ENCODE results near the gene GSTM3.

Gene GSTM3

DNA sequence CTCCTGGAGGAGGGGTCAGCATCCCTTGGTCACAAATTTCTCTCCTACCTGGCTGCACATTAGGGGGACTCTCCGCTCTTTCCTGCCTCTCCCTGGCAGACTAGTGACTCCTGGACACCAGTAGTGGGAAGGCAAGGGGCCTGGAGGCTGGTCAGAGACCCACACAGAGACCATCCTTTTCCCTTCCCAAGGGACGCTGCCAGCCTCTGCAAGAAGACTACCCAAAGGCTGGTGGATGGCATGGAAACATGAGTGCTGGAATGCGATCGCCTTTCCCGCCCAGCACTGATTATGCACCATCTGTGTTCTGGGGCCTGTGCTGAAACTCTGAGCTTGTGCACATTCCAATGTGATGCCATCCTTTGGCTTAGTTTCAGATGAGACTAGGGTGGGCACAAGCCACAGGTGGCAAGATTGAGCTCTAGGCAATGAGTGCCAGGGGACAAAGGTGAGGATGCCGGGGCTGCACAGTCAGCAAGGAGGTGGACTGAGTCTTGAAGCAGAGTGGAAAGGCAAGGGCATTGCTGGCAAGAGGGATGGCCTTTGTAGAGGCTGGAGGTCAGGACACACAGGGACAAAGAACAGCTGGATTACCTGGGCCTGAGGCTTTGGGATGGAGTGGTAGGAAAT lies 35.5 kb upstream of the GSTM3 start:
- Histone ChIP-seq H3K79me2 (ENCODE audit: insufficient read depth, low read length) (no peaks in the 10 kb centered on the region), H3K27ac (ENCODE audit: low read depth, low read length) (no peak overlapping the region), H3K36me3 (ENCODE audit: low read length) (no peaks in the 10 kb centered on the region), H3K9ac (ENCODE audit: low read length) (no peak overlapping the region), H3K4me2 (ENCODE audit: low read depth, low read length, poor library complexity, severe bottlenecking) (no peak overlapping the region), H3F3A (ENCODE audit: insufficient read depth) (no peaks in the 10 kb centered on the region), H3K9me3 (ENCODE audit: insufficient read depth, low read length) (no peaks in the 10 kb centered on the region), H4K20me1 (ENCODE audit: low read depth, low read length) (no peaks in the 10 kb centered on the region), H2AFZ (ENCODE audit: low read depth, low read length, severe bottlenecking) (no peak overlapping the region), H3K27me3 (ENCODE audit: low read length) (no peaks in the 10 kb centered on the region), H3K4me3 (ENCODE audit: insufficient read depth, low read length, poor library complexity, severe bottlenecking) (no peak overlapping the region), H3K9me2 (replicated peaks; ENCODE audit: insufficient read depth, low read length) (no peaks in the 10 kb centered on the region)
- TF ChIP-seq EZH2phosphoT487 (conservative IDR thresholded peaks at IDR 0.05; ENCODE audit: low read length): no peak
- TF ChIP-seq, protein P1, sequence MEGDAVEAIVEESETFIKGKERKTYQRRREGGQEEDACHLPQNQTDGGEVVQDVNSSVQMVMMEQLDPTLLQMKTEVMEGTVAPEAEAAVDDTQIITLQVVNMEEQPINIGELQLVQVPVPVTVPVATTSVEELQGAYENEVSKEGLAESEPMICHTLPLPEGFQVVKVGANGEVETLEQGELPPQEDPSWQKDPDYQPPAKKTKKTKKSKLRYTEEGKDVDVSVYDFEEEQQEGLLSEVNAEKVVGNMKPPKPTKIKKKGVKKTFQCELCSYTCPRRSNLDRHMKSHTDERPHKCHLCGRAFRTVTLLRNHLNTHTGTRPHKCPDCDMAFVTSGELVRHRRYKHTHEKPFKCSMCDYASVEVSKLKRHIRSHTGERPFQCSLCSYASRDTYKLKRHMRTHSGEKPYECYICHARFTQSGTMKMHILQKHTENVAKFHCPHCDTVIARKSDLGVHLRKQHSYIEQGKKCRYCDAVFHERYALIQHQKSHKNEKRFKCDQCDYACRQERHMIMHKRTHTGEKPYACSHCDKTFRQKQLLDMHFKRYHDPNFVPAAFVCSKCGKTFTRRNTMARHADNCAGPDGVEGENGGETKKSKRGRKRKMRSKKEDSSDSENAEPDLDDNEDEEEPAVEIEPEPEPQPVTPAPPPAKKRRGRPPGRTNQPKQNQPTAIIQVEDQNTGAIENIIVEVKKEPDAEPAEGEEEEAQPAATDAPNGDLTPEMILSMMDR (IDR thresholded peaks at IDR 0.05; ENCODE audit: insufficient read depth, low read length, poor library complexity, severe bottlenecking): no peak

DNA sequence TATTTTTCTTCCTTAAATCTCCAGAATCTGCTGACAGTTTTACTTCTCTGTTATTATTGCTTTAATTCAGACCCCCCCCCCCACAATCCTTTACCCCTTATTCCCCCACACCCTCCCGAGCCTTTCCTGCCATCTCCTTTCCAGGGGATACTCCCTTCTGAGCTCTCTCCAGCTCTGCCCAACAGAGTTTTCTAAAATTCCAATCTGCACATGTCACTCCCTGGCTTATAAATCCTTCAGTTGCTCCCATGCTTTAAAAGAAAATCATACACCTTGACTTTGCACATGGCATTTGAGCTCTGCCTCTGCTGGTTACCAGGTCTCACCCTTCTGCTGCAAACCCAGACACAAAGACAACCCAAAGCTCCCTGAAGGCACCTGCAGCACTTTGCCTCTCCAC lies 34.6 kb upstream of the GSTM3 start:
- H3K4me3 ChIP-seq (ENCODE audit: insufficient read depth, low read length, poor library complexity, severe bottlenecking): no peak overlapping the region
- H3K27me3 ChIP-seq (ENCODE audit: low read length): no peaks in the 10 kb centered on the region
- TF ChIP-seq, protein P1 (IDR thresholded peaks at IDR 0.05; ENCODE audit: insufficient read depth, low read length, poor library complexity, severe bottlenecking): no peak
- TF ChIP-seq EZH2phosphoT487 (conservative IDR thresholded peaks at IDR 0.05; ENCODE audit: low read length): no peak
- H3K4me2 ChIP-seq (ENCODE audit: low read depth, low read length, poor library complexity, severe bottlenecking): no peak overlapping the region
- H3F3A ChIP-seq (ENCODE audit: insufficient read depth): no peaks in the 10 kb centered on the region
- H4K20me1 ChIP-seq (ENCODE audit: low read depth, low read length): no peaks in the 10 kb centered on the region
- no peak overlapping the region for H3K9ac ChIP-seq (ENCODE audit: low read length)
- H3K79me2 ChIP-seq (ENCODE audit: insufficient read depth, low read length): no peaks in the 10 kb centered on the region
- H3K27ac ChIP-seq (ENCODE audit: low read depth, low read length): no peak overlapping the region
- no peak overlapping the region for H2AFZ ChIP-seq (ENCODE audit: low read depth, low read length, severe bottlenecking)
- H3K9me3 ChIP-seq (ENCODE audit: insufficient read depth, low read length): no peaks in the 10 kb centered on the region
- H3K9me2 ChIP-seq (replicated peaks; ENCODE audit: insufficient read depth, low read length): no peaks in the 10 kb centered on the region
- H3K36me3 ChIP-seq (ENCODE audit: low read length): no peaks in the 10 kb centered on the region

DNA sequence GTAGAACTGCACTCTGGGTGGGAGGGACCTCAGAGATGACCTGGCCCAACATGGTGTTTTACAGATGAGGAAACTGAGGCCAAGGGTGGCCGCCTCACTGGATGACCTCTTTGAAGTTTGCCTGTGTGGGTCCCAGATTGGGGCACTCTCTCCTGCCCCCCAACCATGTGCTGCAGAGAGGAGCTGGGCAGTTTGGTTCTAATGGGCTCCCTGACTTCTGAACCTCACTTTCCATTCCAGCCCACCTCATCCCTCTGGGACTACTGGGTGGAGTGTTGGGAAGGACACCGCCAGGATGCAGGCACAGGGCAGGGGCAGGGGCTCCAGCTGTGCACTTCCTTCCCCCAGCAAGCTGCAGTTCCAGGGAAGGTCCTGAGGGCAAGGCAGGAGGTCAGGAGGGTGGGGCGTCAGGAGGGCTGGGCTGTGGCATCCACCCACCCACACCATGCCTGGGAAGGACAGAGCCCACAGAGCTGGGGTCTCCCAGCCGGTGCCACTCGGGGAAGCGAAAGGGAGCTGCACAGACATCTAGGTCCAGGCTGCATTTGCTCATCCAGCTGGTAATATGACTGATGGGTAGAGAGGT lies 33.2 kb upstream of the GSTM3 start:
- H3K27ac ChIP-seq (ENCODE audit: low read depth, low read length): no peak overlapping the region
- H3K79me2 ChIP-seq (ENCODE audit: insufficient read depth, low read length): no peaks in the 10 kb centered on the region
- no peak overlapping the region for H3K4me3 ChIP-seq (ENCODE audit: insufficient read depth, low read length, poor library complexity, severe bottlenecking)
- H4K20me1 ChIP-seq (ENCODE audit: low read depth, low read length): no peaks in the 10 kb centered on the region
- H3F3A ChIP-seq (ENCODE audit: insufficient read depth): no peaks in the 10 kb centered on the region
- no peak overlapping the region for H3K4me2 ChIP-seq (ENCODE audit: low read depth, low read length, poor library complexity, severe bottlenecking)
- H3K9me2 ChIP-seq (replicated peaks; ENCODE audit: insufficient read depth, low read length): no peaks in the 10 kb centered on the region
- no peaks in the 10 kb centered on the region for H3K9me3 ChIP-seq (ENCODE audit: insufficient read depth, low read length)
- H3K27me3 ChIP-seq (ENCODE audit: low read length): no peaks in the 10 kb centered on the region
- no peak overlapping the region for H2AFZ ChIP-seq (ENCODE audit: low read depth, low read length, severe bottlenecking)
- no peak for TF ChIP-seq EZH2phosphoT487 (conservative IDR thresholded peaks at IDR 0.05; ENCODE audit: low read length)
- TF ChIP-seq, protein P1 (IDR thresholded peaks at IDR 0.05; ENCODE audit: insufficient read depth, low read length, poor library complexity, severe bottlenecking): no peak
- no peaks in the 10 kb centered on the region for H3K36me3 ChIP-seq (ENCODE audit: low read length)
- no peak overlapping the region for H3K9ac ChIP-seq (ENCODE audit: low read length)

Data from SU-DHL-6 (cell line).